HG03103 (cell line): ENCODE data around the gene TRA2B.
"Not testable (repeated sequence)": the region's sequence is repeated elsewhere in the genome, so short reads cannot be mapped to it uniquely, and the experiment has no call there.

Source experiments
- ATAC-seq: cut with Tn5 transposase; IDR thresholded peaks from one replicate; pipeline ENCODE4 v1.9.1; 2021; ENCODE audit warnings: low read depth; ENCODE audit not compliant: unreplicated experiment

Gene TRA2B

DNA sequence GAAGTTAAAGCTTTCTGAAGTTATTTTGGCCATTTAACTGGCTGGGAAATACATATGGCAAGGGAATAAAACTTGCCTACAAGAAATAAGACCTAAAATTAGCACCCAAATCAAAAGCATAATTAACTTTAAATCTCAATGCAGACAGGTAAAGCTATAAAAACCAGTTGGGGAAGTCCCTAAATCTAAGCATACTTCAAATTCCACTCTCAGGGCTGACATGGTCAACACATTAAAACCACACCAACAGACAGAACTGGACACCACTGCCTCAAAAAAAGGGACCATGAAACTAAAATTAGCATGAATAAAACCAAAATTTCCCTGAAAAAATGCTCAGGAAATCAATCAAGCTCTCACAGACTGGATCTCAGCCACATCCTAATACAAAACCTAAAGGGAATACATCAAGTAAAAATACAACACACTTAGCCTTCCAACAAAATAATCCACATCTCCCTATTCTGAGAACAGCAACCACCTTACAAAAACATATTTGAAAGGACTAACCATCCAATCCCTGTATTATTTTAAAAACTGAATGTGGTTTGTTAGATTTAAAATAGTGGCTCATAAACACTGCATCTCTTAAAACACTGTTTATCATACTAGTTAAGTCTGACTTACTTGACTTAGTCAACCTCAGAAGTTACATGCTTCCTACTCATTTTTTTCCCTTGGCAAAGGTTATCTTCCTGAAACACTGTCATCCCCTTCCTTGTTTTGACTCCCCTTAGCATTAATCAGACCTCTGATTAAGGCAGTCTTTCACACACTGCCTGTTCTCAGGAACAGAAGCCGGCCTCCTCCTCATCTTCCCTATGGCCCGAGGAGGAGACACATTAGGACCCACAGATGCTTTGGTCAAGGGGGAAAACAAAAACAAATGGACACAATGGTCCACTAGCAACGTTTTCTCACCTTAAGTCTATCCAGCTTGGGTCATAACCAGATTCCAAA lies 8.3 kb downstream of the TRA2B start:
- no peak for ATAC-seq

- no peak for ATAC-seq
Observed at GRCh38 chr3:185928496-185928895, 9.3 kb downstream of the TRA2B start.

DNA sequence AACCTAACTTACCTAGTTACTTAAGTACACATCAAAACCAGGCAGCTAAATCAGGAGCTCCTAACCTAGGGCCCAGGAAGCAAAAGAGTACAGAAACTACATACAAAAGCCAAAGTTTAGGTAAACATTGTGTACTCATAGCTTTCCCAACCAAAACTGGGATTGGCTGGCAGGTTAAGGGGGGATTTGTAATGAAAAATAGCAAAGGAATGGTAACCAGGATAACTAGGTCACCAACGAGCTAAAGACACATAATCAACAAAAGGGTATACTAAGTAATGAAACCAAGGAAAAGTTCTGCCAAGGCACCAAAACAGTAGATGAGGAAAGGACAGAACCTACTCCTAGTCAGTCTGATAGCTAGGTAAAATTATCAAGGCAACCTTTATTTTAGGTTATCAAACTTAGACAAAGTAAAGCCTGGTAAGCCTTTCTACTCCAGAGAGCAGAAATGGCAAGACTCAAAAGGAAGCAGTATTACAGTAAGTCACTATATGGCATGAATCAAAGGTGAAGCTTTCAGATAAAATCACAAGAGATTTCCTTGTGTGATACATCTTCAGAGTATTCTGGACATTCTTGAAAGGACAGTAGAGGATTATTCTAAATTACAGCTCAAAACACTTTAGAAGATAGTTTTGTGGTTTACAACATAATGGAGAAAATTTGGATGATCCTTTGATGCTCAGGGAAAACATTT lies 10.2 kb downstream of the TRA2B start:
- ATAC-seq: no peak

DNA sequence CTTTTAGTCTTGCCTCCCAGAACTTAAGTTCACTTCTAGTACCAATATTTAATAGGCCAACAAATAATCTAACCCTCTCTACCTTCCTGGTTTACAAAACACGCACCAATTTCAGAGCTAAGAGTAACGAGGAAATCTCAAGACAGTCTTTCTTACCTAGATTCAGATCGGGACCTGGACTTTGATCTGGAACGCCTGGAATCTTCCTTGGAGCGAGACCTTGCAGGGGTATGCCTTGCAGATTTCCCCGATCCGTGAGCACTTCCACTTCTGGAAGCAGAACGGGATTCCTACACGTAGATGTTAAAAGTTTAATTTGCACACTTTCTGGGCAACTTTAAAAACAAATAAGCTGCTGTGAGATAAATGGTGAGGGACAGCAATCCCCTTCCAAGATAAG lies 11.4 kb downstream of the TRA2B start:
- no peak for ATAC-seq

- no peak for ATAC-seq
Observed at GRCh38 chr3:185925353-185925752, 12.5 kb downstream of the TRA2B start.

DNA sequence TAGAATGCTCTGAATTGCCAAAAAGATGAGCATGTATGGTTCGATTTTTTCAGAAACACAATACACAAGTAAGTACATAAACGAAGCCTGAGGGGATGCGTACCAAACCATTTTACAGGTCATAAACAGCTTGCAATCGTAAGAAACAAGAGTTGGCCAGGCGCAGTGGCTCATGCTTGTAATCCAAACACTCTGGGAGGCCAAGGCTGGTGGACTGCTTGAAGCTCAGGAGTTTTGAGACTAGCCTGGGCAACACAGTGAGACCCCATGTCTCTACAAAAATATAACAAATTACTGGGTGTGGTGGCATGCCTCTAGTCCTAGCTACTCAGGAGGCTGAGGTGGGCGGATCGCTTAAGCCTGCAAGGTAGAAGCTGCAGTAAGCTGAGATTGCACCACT lies 13.4 kb downstream of the TRA2B start:
- no peak for ATAC-seq

DNA sequence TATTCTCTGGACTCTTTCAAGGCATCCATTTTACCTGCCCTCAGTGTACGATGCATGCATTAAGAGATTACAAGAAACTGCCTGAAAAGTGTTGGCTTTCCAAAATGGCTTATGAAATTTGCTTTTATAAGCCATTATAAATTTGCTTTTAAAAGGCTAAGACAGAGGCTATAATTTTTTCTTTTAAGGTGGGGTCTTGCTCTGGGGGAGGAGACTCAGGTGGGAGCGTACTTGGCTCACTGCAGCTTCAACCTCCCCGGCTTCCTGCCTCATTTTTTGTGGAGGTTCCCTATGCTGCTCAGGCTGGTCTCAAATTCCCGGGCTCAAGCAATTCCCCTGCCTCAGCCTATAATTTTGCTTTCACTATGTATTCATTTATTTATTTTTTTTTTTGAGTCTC lies 17.6 kb downstream of the TRA2B start:
- no peak for ATAC-seq

- ATAC-seq: no peak
Observed at GRCh38 chr3:185916042-185916833, 21.6 kb downstream of the TRA2B start.

- ATAC-seq: no peak
Observed at GRCh38 chr3:185915642-185916041, 22.2 kb downstream of the TRA2B start.

DNA sequence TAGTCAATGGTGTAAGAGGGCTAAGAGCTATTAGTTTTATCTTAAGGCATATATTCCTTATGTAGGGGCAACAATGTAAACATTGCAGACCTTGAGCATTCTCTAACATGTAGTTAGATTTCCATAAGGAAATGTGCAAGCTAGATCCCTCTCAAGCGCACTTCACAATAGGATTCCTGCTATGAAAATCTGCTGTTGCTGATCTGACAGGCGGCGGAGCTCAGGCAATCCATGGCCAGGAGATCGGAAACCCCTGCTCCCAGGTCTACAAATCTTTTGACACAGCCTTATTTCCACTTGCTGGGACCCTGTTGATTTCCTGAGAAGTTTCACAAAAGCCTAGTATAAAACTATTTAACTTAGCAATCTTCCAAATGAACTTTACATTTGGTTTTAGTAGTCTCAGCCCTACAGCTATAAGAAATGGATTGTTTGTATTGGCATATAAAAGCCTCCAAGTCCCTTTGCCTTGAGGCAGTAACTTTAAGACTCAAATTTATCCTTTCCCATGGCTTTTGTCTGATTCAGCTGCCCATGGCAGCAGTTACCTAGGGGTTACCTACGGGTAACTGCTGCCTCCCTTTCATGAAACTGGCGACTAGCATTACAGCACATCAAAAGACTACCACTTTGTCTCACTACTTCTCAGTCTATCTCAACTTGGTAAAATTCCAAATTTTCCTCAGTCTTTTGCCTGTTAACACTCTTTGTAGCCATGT lies 22.7 kb downstream of the TRA2B start:
- ATAC-seq: no peak

- ATAC-seq: no peak
Observed at GRCh38 chr3:185912929-185913901, 24.6 kb downstream of the TRA2B start.

GRCh38 chr3:185912512-185912911 lies 25.3 kb downstream of the TRA2B start:
- ATAC-seq: no peak

GRCh38 chr3:185911076-185911448 lies 26.8 kb downstream of the TRA2B start:
- ATAC-seq: not testable (repeated sequence)

- not testable (repeated sequence) for ATAC-seq
Observed at GRCh38 chr3:185910322-185911075, 27.3 kb downstream of the TRA2B start.

DNA sequence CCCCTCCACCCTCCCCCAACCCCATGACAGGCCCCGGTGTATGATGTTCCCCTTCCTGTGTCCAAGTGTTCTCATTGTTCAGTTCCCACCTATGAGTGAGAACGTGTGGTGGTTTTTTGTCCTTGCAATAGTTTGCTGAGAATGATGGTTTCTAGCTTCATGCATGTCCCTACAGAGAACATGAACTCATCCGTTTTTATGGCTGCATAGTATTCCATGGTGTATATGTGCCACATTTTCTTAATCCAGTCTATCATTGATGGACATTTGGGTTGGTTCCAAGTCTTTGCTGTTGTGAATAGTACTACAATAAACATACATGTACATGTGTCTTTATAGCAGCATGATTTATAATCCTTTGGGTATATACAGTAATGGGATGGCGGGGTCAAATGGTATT lies 27.9 kb downstream of the TRA2B start:
- ATAC-seq: not testable (repeated sequence)

- no peak for ATAC-seq
Observed at GRCh38 chr3:185900228-185900627, 37.6 kb downstream of the TRA2B start.

DNA sequence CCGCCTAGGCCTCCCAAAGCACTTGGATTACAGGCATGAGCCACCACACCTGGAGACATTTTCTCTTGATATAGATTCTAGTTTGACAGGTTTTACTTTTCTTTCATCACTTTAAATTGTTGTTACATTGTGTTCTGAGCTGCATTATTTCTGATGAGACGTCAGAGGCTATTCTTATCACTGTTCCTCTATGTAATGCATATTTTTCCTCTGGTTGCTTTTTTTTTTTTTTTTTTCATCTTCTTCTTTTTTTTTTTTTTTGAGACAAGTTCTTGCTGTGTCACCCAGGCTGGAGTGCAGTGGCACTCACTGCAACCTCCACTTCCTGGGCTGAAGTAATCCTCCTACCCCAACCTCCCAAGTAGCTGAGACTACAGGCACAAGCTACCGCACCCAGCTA lies 41.2 kb downstream of the TRA2B start:
- no peak for ATAC-seq

GRCh38 chr3:185887066-185887465 lies 50.7 kb downstream of the TRA2B start:
- ATAC-seq: no peak

DNA sequence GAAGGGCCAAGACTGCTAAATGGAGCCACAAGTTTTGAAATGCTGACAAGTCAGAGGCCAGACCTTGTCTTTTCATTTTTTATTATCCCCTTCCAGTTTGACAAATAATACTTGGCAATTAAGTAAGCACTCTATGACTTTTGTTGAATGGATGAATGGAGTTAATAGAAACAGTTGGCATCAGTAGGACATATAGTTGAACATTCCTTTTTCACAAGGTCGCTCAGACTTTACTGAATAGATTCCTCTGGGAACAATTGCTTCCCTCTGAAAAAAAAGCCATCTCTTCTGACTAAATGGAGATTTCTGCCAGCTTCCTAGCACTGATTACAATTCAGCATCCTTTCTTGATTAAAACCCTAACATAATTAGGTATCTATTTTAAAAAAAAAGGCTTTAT lies 53.2 kb downstream of the TRA2B start:
- ATAC-seq: no peak
